PC-3 (cell line): ENCODE measurements around the gene ZNF672. TPM values are rescaled to one million over a fixed set of nuclear protein-coding genes. Genes with fewer than 3 reads are reported as not detected.

Experiments
- ATAC-seq: fragments of 200-7000 bp; cut with Tn5 transposase; 2 replicates; pipeline ENCODE4 v1.9.1; 2020; ENCODE audit warnings: mild to moderate bottlenecking, moderate library complexity
- BruUV-seq: library from RNA; stranded (reverse); fragments of 400-500 nt; replicated peaks from 2 replicates; lab custom pipeline; 2021; lab: Mats Ljungman, UMichigan
- CTCF ChIA-PET: fragments of 300-600 bp; sonication (Branson Sonifier 250); formaldehyde crosslinking; loops from one replicate; lab custom pipeline; 2022; ENCODE audit warnings: antibody characterized with exemption; lab: Charles Lee
- POLR2A ChIA-PET: fragments of 300-600 bp; sonication (Branson Sonifier 250); formaldehyde crosslinking; loops from one replicate; lab custom pipeline; 2022; ENCODE audit warnings: antibody characterized with exemption; ENCODE audit not compliant: unreplicated experiment; lab: Charles Lee
- DNase-seq: peaks from one replicate; pipeline ENCODE4 v3.0.0-alpha.2; 2015
- H2AFZ ChIP-seq: fragments of 300-600 bp; sonication (generic); 2 replicates; pipeline ENCODE4 v1.6.0; 2016; ENCODE audit warnings: antibody characterized with exemption, low read length
- H3F3A ChIP-seq: fragments of 300-600 bp; sonication (generic); one replicate; pipeline ENCODE4 v1.6.0; 2017; ENCODE audit warnings: antibody characterized with exemption, low read length, control low read depth, mild to moderate bottlenecking; ENCODE audit not compliant: unreplicated experiment
- H3K27ac ChIP-seq: fragments of 300-600 bp; sonication (generic); 2 replicates; pipeline ENCODE4 v1.5.1; 2016; ENCODE audit warnings: mild to moderate bottlenecking, low read length
- H3K27me3 ChIP-seq: fragments of 300-600 bp; sonication (generic); 2 replicates; pipeline ENCODE4 v1.6.1; 2016; ENCODE audit warnings: low read length, mixed read lengths
- H3K36me3 ChIP-seq: fragments of 300-600 bp; sonication (generic); 2 replicates; pipeline ENCODE4 v1.6.1; 2016; ENCODE audit warnings: low read depth, mixed run types, low read length, mixed read lengths
- H3K4me1 ChIP-seq: fragments of 300-600 bp; sonication (generic); 2 replicates; pipeline ENCODE4 v1.5.1; 2016; ENCODE audit warnings: low read length; ENCODE audit not compliant: insufficient read depth
- H3K4me2 ChIP-seq: fragments of 300-600 bp; sonication (generic); 2 replicates; pipeline ENCODE4 v1.6.0; 2016; ENCODE audit warnings: low read length
- H3K4me3 ChIP-seq: fragments of 300-600 bp; sonication (generic); 2 replicates; pipeline ENCODE4 v1.5.1; 2016; ENCODE audit warnings: mild to moderate bottlenecking, low read length, mixed read lengths
- H3K79me2 ChIP-seq: fragments of 300-600 bp; sonication (generic); 2 replicates; pipeline ENCODE4 v1.6.1; 2017; ENCODE audit warnings: low read length, mixed read lengths
- H3K9ac ChIP-seq: fragments of 300-600 bp; sonication (generic); 2 replicates; pipeline ENCODE4 v1.6.0; 2016; ENCODE audit warnings: mild to moderate bottlenecking, low read length
- H3K9me2 ChIP-seq: fragments of 300-600 bp; sonication (generic); replicated peaks from 2 replicates; pipeline ENCODE4 v1.6.1; 2016; ENCODE audit warnings: mixed run types, low read length, mixed read lengths
- H3K9me3 ChIP-seq: fragments of 300-600 bp; sonication (generic); 2 replicates; pipeline ENCODE4 v1.6.1; 2016; ENCODE audit warnings: low read length, mixed read lengths
- H4K20me1 ChIP-seq: fragments of 300-600 bp; sonication (generic); 2 replicates; pipeline ENCODE4 v1.6.1; 2016; ENCODE audit warnings: low read length, mixed read lengths
- EZH2 ChIP-seq: fragments of 300-600 bp; sonication (generic); IDR thresholded peaks from one replicate; pipeline ENCODE4 v1.6.1; 2017; ENCODE audit warnings: antibody characterized with exemption, mild to moderate bottlenecking, low read length; ENCODE audit not compliant: unreplicated experiment
- EZH2phosphoT487 ChIP-seq: fragments of 300-600 bp; sonication (generic); IDR thresholded peaks from 2 replicates; pipeline ENCODE4 v1.6.1; 2018; ENCODE audit warnings: mild to moderate bottlenecking, antibody characterized with exemption, low read length, borderline replicate concordance
- intact Hi-C: fragments of 100-400 bp; cut with micrococcal nuclease; formaldehyde crosslinking; loops from 2 replicates; pipeline ENCODE4 v1.9.0; 2023
- total RNA-seq: library from RNA; depleted of rRNA; stranded (reverse); fragments of >200 nt; gene quantifications from 2 replicates; pipeline ENCODE4 v1.2.3, GENCODE V29; 2014
- TF ChIP-seq, protein P1 (sequence below): fragments of 300-600 bp; sonication (generic); conservative IDR thresholded peaks from 2 replicates; pipeline ENCODE4 v1.5.1; 2017; ENCODE audit warnings: antibody characterized with exemption, low read depth, mild to moderate bottlenecking, low read length

ZNF672 gene
- total RNA-seq, 1 experiment from 2014 or later: 83.9 TPM

DNA sequence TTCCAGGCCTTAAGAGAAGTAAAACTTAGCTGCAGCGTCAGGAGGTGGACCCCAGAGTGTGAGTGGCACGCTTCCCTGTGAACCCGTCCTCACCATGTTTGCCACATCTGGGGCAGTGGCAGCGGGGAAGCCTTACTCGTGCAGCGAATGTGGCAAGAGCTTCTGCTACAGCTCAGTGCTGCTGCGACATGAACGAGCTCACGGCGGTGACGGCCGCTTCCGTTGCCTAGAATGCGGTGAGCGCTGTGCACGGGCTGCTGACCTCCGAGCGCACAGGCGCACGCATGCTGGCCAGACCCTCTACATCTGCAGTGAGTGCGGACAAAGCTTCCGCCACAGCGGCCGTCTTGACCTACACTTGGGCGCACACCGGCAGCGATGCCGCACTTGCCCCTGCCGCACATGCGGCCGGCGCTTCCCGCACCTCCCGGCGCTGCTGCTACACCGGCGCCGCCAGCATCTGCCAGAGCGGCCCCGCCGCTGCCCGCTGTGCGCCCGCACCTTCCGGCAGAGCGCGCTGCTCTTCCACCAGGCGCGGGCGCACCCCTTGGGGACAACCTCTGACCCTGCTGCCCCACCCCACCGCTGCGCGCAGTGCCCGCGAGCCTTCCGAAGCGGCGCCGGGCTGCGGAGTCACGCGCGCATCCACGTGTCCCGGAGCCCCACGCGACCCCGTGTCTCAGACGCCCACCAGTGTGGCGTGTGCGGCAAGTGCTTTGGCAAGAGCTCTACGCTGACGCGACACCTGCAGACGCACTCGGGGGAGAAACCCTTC, 9.3 kb downstream of the ZNF672 start:
- Histone ChIP-seq H3K4me3 (no peak overlapping the region), H2AFZ (no peak overlapping the region), H3K9ac (no peak overlapping the region), H3K9me3 (no peaks in the 10 kb centered on the region), H3K4me2 (no peak overlapping the region), H3K9me2 (no peaks in the 10 kb centered on the region), H3K79me2 (peaks cover 19% of the 10 kb centered on the region), H3K27me3 (no peaks in the 10 kb centered on the region), H3F3A (no peaks in the 10 kb centered on the region), H4K20me1 (no peaks in the 10 kb centered on the region), H3K36me3 (peaks cover 71% of the 10 kb centered on the region), H3K27ac (no peak overlapping the region), H3K4me1 (no peaks in the 10 kb centered on the region)
- ChIA-PET CTCF (no interaction called here), POLR2A (no interaction called here)
- DNase-seq (no peak), ATAC-seq (no peak)
- no TSS peak for BruUV-seq
- intact Hi-C loops: no loop called here
- TF ChIP-seq, protein P1, sequence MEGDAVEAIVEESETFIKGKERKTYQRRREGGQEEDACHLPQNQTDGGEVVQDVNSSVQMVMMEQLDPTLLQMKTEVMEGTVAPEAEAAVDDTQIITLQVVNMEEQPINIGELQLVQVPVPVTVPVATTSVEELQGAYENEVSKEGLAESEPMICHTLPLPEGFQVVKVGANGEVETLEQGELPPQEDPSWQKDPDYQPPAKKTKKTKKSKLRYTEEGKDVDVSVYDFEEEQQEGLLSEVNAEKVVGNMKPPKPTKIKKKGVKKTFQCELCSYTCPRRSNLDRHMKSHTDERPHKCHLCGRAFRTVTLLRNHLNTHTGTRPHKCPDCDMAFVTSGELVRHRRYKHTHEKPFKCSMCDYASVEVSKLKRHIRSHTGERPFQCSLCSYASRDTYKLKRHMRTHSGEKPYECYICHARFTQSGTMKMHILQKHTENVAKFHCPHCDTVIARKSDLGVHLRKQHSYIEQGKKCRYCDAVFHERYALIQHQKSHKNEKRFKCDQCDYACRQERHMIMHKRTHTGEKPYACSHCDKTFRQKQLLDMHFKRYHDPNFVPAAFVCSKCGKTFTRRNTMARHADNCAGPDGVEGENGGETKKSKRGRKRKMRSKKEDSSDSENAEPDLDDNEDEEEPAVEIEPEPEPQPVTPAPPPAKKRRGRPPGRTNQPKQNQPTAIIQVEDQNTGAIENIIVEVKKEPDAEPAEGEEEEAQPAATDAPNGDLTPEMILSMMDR: no peak
- no peak for TF ChIP-seq EZH2phosphoT487
- no peak for TF ChIP-seq EZH2

DNA sequence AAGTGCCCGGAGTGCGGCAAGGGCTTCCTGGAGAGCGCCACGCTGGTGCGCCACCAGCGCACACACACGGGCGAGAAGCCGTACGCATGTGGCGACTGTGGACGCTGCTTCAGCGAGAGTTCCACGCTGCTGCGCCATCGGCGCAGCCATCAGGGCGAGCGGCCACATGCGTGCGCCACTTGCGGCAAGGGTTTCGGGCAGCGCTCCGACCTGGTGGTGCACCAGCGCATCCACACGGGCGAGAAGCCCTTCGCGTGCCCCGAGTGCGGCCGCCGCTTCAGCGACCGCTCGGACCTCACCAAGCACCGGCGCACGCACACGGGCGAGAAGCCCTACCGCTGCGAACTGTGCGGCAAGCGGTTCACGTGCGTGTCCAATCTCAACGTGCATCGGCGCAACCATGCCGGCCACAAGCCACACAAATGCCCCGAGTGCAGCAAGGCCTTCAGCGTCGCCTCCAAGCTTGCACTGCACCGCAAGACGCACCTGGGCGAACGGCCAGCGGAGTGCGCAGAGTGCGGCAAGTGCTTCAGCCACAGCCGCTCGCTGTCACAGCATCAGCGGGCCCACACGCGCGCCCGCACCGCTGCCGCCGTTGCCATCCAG, 10.0 kb downstream of the ZNF672 start:
- TF ChIP-seq, protein P1: no peak
- no peak for TF ChIP-seq EZH2
- no peak for TF ChIP-seq EZH2phosphoT487
- POLR2A ChIA-PET: interaction anchor here (0.6 kb wide), 1 partner anchor 10 kb away, joined by 4 read pairs; no protein-coding TSS in a partner anchor

DNA sequence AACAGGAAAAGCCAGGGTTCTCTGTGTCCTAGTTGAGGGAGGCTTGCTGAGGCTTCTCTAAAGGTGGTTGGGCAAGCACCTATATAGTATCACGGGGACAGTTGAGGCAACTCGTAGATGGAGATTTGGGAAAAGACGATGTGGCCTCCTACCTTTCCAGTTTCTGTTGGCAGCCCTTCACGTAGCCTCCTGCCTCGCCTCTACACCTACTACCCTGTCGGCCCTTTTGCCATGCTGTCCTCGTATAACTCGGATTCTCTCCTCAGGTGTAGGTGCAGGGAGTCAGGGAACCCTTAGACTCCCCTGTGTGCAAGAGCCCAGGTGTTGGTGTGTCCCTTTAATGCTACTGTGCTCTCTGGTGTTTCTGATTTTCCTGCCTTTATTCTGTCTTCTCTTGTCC, 10.6 kb downstream of the ZNF672 start:
- no peaks in the 10 kb centered on the region for H3K9me3 ChIP-seq
- TF ChIP-seq EZH2: no peak
- TF ChIP-seq, protein P1: no peak
- no peak for TF ChIP-seq EZH2phosphoT487
- no peak; the same call in 1 of the 2 replicates for ATAC-seq
- no peaks in the 10 kb centered on the region for H3K27me3 ChIP-seq
- H3K9ac ChIP-seq: no peak overlapping the region
- no peaks in the 10 kb centered on the region for H3K9me2 ChIP-seq
- H4K20me1 ChIP-seq: no peaks in the 10 kb centered on the region
- no peak overlapping the region for H3K4me3 ChIP-seq
- TSS peak; percentile 8 for BruUV-seq
- no peak overlapping the region for H3K4me2 ChIP-seq
- 0 out of 2 replicates have a peak, but pooled peaks cover 8% of the 10 kb centered on the region for H3K79me2 ChIP-seq
- intact Hi-C loops: no loop called here
- H2AFZ ChIP-seq: no peak overlapping the region
- H3F3A ChIP-seq: no peaks in the 10 kb centered on the region
- H3K27ac ChIP-seq: no peak overlapping the region
- peaks cover 78% of the 10 kb centered on the region for H3K36me3 ChIP-seq
- ChIA-PET CTCF (no interaction called here), POLR2A (interaction anchor here (0.6 kb wide), 1 partner anchor 10 kb away, joined by 4 read pairs; no protein-coding TSS in a partner anchor)
- no peaks in the 10 kb centered on the region for H3K4me1 ChIP-seq
- DNase-seq: no peak

More for the DNA sequence above, 10.0 kb downstream of the ZNF672 start:
- intact Hi-C loops: no loop called here
- H3K27ac ChIP-seq: no peak overlapping the region
- no peak overlapping the region for H2AFZ ChIP-seq
- H3K9me3 ChIP-seq: no peaks in the 10 kb centered on the region
- peaks cover 12% of the 10 kb centered on the region; the same call in 1 of the 2 replicates for H3K79me2 ChIP-seq
- H3K36me3 ChIP-seq: peaks cover 73% of the 10 kb centered on the region
- no peak for DNase-seq
- no peak overlapping the region for H3K4me3 ChIP-seq
- H3K27me3 ChIP-seq: no peaks in the 10 kb centered on the region
- H3K4me1 ChIP-seq: no peaks in the 10 kb centered on the region
- no peak overlapping the region for H3K9ac ChIP-seq
- no peaks in the 10 kb centered on the region for H4K20me1 ChIP-seq
- CTCF ChIA-PET: no interaction called here
- no TSS peak for BruUV-seq
- no peaks in the 10 kb centered on the region for H3K9me2 ChIP-seq
- H3K4me2 ChIP-seq: no peak overlapping the region
- H3F3A ChIP-seq: no peaks in the 10 kb centered on the region
- ATAC-seq: no peak
